ENCODE data around the gene PTCH1.

DNA sequence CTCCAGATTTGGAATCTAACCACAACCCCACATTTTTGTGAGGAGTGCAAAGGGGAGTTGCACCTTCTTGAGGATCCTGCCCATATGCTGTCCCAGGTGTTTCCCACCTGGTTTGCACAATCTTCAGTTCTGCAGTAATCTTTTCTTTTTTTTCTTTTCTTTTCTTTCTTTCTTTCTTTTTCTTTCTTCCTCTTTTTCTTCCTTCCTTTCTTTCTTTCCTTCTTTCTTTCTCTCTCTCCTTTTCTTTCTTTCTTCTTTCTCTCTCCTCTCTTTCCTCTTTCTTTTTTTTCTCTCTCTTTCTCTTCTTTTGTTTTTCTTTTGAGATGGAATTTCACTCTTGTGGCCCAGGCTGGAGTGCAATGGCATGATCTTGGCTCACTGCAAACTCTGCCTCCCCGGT lies 109.2 kb downstream of the PTCH1 start:
- TF ChIP-seq RXRA (IDR thresholded peaks at IDR 0.05), result no peak
- TF ChIP-seq, protein P1, sequence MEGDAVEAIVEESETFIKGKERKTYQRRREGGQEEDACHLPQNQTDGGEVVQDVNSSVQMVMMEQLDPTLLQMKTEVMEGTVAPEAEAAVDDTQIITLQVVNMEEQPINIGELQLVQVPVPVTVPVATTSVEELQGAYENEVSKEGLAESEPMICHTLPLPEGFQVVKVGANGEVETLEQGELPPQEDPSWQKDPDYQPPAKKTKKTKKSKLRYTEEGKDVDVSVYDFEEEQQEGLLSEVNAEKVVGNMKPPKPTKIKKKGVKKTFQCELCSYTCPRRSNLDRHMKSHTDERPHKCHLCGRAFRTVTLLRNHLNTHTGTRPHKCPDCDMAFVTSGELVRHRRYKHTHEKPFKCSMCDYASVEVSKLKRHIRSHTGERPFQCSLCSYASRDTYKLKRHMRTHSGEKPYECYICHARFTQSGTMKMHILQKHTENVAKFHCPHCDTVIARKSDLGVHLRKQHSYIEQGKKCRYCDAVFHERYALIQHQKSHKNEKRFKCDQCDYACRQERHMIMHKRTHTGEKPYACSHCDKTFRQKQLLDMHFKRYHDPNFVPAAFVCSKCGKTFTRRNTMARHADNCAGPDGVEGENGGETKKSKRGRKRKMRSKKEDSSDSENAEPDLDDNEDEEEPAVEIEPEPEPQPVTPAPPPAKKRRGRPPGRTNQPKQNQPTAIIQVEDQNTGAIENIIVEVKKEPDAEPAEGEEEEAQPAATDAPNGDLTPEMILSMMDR (IDR thresholded peaks at IDR 0.05; ENCODE audit: low read depth, low read length, missing input control), result no peak
- no peak for TF ChIP-seq EGR1 (IDR thresholded peaks at IDR 0.05; ENCODE audit: low read depth in 2 of 2)
- TF ChIP-seq GABPA (IDR thresholded peaks at IDR 0.05 in 1 of 2, conservative IDR thresholded peaks at IDR 0.05 in 1 of 2), result no peak
- no peak for TF ChIP-seq JUND (IDR thresholded peaks at IDR 0.05)
- no peak for TF ChIP-seq HNF4G (IDR thresholded peaks at IDR 0.05)
- TF ChIP-seq RAD21 (IDR thresholded peaks at IDR 0.05), result no peak
- TF ChIP-seq, protein P2, sequence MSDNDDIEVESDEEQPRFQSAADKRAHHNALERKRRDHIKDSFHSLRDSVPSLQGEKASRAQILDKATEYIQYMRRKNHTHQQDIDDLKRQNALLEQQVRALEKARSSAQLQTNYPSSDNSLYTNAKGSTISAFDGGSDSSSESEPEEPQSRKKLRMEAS (IDR thresholded peaks at IDR 0.05), result no peak
- TF ChIP-seq, protein P3, sequence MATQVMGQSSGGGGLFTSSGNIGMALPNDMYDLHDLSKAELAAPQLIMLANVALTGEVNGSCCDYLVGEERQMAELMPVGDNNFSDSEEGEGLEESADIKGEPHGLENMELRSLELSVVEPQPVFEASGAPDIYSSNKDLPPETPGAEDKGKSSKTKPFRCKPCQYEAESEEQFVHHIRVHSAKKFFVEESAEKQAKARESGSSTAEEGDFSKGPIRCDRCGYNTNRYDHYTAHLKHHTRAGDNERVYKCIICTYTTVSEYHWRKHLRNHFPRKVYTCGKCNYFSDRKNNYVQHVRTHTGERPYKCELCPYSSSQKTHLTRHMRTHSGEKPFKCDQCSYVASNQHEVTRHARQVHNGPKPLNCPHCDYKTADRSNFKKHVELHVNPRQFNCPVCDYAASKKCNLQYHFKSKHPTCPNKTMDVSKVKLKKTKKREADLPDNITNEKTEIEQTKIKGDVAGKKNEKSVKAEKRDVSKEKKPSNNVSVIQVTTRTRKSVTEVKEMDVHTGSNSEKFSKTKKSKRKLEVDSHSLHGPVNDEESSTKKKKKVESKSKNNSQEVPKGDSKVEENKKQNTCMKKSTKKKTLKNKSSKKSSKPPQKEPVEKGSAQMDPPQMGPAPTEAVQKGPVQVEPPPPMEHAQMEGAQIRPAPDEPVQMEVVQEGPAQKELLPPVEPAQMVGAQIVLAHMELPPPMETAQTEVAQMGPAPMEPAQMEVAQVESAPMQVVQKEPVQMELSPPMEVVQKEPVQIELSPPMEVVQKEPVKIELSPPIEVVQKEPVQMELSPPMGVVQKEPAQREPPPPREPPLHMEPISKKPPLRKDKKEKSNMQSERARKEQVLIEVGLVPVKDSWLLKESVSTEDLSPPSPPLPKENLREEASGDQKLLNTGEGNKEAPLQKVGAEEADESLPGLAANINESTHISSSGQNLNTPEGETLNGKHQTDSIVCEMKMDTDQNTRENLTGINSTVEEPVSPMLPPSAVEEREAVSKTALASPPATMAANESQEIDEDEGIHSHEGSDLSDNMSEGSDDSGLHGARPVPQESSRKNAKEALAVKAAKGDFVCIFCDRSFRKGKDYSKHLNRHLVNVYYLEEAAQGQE (IDR thresholded peaks at IDR 0.05), result no peak
- no peak for TF ChIP-seq HNF4A (conservative IDR thresholded peaks at IDR 0.05)
- TF ChIP-seq TAF1 (conservative IDR thresholded peaks at IDR 0.05), result no peak
- TF ChIP-seq YY1 (IDR thresholded peaks at IDR 0.05), result no peak
- TF ChIP-seq, protein P4, sequence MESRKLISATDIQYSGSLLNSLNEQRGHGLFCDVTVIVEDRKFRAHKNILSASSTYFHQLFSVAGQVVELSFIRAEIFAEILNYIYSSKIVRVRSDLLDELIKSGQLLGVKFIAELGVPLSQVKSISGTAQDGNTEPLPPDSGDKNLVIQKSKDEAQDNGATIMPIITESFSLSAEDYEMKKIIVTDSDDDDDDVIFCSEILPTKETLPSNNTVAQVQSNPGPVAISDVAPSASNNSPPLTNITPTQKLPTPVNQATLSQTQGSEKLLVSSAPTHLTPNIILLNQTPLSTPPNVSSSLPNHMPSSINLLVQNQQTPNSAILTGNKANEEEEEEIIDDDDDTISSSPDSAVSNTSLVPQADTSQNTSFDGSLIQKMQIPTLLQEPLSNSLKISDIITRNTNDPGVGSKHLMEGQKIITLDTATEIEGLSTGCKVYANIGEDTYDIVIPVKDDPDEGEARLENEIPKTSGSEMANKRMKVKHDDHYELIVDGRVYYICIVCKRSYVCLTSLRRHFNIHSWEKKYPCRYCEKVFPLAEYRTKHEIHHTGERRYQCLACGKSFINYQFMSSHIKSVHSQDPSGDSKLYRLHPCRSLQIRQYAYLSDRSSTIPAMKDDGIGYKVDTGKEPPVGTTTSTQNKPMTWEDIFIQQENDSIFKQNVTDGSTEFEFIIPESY (IDR thresholded peaks at IDR 0.05), result no peak
- TF ChIP-seq FOXA1 (IDR thresholded peaks at IDR 0.05), result no peak
